ENCODE results near the gene NDUFS8. TPM values are rescaled to one million over a fixed set of nuclear protein-coding genes. Genes with fewer than 3 reads are reported as not detected.

NDUFS8 gene
- total RNA-seq, 1 donor from 2014 or later: 128 TPM

- no peak for ATAC-seq
Measured at GRCh38 chr11:68037411-68038225, 7.1 kb downstream of the NDUFS8 start.

- ATAC-seq: peak; percentile 4
Measured at GRCh38 chr11:68038226-68038717, 7.8 kb downstream of the NDUFS8 start.

- ATAC-seq: peak; percentile 80
Measured at GRCh38 chr11:68038718-68039525, 8.4 kb downstream of the NDUFS8 start, which contains the start of gene TCIRG1. TCIRG1 (plus strand) TSS chr11:68039025; CDS start chr11:68041272, 2,247 bp downstream.

- no peak for ATAC-seq
Measured at GRCh38 chr11:68039526-68040086, 9.1 kb downstream of the NDUFS8 start.

GRCh38 chr11:68040101-68040956 lies 9.8 kb downstream of the NDUFS8 start:
- peak; percentile 7 for ATAC-seq

- no peak for ATAC-seq
Measured at GRCh38 chr11:68040957-68041591, 10.6 kb downstream of the NDUFS8 start.

- ATAC-seq: no peak
Measured at GRCh38 chr11:68041617-68042218, 11.2 kb downstream of the NDUFS8 start.

- ATAC-seq: no peak
Measured at GRCh38 chr11:68042219-68043028, 11.9 kb downstream of the NDUFS8 start.

- ATAC-seq: no peak
Measured at GRCh38 chr11:68043029-68043348, 12.5 kb downstream of the NDUFS8 start.

- ATAC-seq: no peak
Measured at GRCh38 chr11:68043349-68044144, 13.1 kb downstream of the NDUFS8 start.

GRCh38 chr11:68044145-68044813 lies 13.8 kb downstream of the NDUFS8 start:
- no peak for ATAC-seq

GRCh38 chr11:68044898-68045351 lies 14.4 kb downstream of the NDUFS8 start:
- ATAC-seq: no peak

GRCh38 chr11:68047437-68048290 lies 17.2 kb downstream of the NDUFS8 start:
- peak; percentile 17 for ATAC-seq

- ATAC-seq: no peak
Measured at GRCh38 chr11:68048681-68049508, 18.4 kb downstream of the NDUFS8 start.

GRCh38 chr11:68049509-68050370 lies 19.3 kb downstream of the NDUFS8 start:
- no peak for ATAC-seq

- no peak for ATAC-seq
Measured at GRCh38 chr11:68050371-68050841, 19.9 kb downstream of the NDUFS8 start.
